ENCODE data around the gene GUK1.
"Not testable (repeated sequence)": the region's sequence is repeated elsewhere in the genome, so short reads cannot be mapped to it uniquely, and the experiment has no call there.

Gene GUK1

DNA sequence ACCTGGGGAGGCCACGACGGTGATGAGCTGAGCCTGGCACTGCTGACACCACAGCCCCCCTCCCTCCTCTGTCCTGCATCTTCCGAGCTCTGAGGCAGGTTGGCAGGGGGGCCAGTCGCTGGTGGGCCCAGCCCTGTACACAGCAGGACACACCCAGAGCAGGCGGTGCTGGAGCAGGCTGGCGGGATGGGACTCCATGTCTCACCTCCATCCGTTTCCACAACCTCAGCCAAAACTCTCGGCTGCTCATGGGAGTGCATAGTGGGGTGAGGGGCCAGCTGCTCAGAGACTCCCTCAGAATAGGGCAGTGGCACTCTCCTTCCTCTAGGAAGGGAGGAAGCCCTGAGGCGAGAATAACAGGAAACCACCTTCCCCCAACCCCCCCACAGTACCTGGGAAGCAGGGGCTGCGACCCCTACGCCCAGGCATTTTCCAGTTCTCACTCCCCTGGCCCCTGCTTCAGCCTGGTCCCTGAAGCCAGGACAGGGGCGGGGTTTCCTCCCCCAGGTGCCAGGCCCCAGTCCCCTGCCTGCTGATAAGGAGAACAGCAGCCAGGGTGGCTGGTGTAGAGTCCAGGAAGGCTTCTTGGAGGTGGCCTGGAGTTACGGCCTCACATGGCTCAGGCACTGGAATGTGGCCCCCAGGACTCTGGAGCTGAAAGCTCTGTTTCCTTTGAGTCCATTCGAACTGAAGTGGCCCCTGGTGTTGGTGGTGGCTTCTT, 22.4 kb downstream of the GUK1 start:
- no peak for DNase-seq (ENCODE audit: low read depth, low spot score)

DNA sequence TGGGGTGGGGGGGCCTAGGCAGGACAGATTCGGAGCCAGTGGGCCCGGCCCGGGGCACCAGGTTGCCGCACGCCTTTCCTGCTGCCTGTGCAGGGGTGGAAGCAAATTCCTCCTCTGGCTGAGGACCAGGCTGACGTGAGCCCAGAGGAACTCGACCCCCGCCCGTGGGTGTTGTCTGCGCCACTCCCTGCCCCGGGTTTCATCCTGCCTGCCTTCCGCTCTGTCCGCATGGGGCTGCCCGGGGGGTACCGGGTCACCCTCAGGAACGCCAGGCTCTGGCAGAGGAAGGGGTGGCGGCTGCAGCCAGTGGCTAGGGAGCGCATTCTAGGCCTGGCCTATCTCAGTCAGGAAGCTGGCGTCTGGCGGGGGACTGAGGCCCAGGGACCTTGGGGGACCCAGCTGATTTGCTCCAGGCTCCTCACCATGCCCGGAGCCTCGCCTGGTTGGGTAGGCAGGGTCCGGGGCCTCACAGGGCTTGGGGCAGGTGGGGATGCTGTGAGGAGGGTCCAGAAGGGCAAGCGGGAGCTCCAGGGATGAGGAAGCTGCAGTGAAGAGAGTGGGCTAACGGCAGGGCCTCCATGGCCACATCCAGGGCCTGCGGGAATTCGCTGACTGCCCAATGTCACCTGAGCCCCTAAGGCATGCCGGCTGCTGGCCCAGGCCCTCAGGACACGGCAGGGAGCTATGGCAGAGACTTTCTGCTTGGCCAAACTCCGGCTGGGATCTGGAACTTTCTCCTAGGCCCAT, 23.1 kb downstream of the GUK1 start:
- no peak for DNase-seq (ENCODE audit: low read depth, low spot score)

DNA sequence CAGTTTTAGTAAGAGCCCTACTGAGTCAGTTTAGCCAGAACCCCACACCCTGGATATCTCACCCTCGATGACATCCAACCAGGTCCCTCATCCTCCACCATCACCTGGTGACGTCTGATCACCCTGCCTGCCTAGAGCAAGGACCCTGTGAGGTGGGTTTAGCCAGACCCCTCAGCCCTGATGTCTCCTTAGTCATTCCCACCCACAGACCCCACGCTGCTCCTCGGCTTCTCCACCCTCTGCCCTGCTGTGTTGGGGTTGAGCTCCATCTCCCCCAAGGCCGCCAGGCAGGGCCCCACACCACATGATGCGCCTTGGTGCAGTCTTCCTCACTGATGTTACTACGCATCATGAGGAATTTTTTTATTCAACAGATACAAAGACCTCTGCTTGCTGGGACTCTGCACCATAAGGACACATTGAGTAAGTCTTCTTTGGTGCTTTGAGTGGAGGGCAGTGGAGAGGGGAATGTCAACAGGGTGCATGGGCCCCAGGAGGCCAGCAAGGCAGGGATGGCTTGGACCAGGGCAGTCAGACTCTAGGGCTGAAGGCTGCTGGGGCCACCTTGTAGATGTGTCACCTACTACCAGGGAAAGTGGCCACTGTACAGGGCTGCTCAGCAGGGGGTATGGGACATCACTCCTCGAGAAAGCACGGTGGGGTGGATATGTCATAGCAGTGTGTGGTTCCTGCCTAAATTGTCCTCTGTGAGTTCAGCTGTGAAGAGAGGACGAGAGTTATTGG, 23.9 kb downstream of the GUK1 start:
- no peak for DNase-seq (ENCODE audit: low read depth, low spot score)

DNA sequence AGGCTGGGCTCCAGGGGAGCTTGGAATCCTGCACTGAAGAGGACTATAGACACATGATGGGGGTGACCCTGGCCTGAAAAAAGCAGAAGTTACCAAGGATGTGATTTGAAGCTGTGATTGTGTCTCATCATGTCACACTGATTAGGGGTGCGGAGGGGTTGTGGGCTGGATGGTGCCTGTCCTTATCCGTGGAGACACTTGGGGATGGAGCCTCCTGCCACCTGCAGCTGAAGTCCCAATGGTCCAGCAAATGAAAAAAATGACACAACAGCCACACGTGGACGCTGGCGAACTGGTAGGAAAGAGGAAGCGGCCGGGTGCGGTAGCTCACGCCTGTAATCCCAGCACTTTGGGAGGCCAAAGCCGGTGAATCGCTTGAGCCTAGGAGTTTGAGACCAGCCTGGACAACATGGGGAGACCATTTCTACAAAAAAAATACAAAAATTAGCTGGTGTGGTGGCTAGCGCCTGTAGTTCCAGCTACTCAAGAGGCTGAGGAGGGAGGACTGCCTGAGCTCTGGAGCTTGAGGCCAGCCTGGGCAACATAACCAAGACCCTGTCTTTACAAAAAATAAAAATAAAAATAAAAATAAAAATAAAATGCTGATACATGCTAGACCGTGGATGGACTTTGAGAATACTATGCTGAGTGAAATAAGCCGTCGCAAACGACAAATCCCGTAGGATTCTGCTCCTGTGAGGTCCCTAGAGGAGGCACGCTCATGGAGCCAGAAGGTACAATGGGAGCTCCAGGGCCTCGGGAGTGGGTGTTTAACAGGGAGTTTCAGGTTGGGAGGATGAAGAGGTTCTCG, 24.7 kb downstream of the GUK1 start:
- no peak for DNase-seq (ENCODE audit: low read depth, low spot score)

DNA sequence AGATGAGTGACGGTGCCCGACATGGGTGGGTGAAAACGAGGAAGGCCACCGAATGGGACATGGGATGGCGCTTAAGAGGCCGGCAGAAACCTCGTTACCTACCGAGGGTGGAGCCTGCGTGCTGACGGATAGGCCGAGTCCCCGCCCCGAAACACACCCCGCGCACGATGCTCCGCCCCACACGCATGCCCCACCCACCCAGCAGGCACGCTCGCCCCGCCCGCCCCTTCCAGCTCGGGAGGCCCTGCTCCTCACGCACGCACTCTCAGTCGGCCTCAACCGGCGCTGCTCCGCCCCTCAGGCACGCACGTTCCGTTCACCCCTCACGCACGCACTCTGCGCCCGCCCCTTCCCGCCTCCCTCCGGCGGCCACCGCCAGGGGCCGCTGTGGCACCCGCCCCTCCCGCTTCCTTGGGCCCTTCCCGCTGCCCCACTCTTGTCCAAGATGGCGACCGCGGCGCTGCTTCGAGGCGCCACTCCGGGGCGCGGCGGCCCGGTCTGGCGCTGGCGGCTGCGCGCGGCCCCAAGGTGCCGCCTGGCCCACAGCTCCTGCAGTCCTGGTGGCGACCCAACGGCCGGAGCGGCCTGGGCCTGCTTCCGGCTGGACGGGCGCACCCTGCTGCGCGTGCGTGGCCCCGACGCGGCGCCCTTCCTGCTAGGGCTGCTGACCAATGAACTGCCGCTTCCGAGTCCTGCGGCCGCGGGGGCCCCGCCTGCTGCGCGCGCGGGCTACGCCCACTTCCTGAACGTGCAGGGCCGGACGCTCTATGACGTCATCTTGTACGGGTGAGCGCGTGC, 25.5 kb downstream of the GUK1 start, which contains the start of gene IBA57:
TSS of gene IBA57 (plus strand) at position 433 of the 798 bp plus-strand sequence. CDS start at position 446, 13 bp downstream.
- DNase-seq (ENCODE audit: low read depth, low spot score): peak; percentile 96

DNA sequence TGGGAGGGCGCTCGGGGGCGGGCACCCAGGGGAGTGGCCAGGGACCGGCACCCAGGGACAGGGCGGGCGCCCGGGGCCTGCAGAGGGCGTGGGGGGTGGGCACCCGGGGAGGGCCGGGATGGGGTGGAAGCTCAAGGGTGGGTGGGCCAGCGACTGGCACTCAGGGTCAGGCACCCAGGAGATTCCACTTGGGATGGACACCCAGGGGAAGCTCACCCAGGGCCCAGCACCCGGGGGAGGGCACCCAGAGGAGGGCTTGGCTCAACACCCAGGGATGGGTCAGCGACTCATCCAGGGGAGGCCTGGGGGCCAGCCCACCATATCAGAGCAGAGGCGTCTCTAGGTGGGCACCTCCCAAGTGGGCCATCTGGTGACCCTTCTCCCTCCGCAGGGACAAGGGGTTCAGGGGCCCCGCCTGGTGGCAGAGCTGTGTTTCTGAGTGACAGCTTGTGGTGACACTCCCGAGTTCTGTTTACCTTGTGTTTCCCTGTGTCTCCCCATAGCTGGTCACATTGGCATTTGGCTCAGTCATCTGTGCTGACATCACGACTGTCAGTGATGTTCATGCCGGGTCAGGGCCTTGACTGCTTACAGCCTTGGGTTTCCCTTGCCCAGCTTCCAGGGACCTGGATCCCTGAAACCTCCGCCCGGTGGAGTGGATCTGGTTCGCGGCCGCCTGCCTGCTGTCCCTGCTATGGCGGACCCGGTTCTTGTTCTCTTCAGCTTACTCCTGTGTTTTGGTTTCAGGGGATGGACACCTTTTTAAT, 26.3 kb downstream of the GUK1 start:
- no peak for DNase-seq (ENCODE audit: low read depth, low spot score)

DNA sequence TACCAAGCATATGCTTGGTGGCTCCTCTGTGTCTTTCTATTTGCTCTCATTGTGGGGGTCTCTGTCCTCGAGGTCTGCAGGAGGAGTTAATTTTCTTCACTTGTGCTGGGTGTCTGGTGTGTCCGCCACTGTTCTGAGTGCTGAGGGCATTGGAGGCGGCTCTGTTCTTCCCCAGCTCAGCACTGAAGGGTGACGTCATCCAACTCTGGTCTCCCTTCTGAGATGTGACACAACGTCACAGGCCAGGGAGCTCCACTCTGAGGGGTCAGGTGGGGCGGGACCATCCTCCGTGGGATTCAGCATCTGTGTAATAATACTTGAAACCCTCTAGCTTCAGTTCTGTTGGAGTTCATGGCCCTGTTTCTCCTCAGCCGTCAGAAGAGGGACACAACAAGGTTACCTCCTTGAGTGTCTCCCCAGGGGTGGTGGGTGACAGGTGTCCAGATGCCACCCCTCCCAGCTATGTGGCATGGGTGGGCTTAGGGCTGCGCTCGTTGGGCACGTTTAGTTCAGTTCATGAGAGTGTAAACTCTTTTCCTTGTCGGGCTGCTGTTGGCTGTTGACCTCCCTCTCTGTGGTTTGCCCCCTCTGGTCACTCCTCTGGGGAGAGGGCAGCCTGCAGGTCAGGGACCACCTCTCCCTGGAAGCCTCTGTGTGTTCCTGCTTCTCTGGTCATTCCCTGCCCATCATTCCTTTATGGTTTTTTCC, 28.6 kb downstream of the GUK1 start:
- DNase-seq (ENCODE audit: low read depth, low spot score): no peak

DNA sequence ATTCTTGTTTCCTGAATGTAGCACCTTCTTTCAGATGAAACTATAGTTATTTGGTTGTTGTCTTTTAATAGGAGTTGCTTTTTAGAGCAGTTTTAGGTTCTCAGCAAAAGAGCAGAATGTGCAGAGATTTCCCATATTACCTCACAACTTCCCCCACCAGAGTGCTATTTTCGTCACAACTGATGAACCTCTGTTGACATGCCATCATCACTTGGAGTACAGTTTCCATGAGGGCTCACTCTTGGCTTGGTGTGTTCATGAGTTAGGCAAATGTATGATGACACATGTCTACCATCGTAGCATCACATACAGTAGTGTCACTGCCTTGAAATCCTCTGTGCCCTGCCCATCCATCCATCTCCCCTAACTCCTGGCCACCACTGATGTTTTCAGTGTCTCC, 29.3 kb downstream of the GUK1 start:
- no peak for DNase-seq (ENCODE audit: low read depth, low spot score)

DNA sequence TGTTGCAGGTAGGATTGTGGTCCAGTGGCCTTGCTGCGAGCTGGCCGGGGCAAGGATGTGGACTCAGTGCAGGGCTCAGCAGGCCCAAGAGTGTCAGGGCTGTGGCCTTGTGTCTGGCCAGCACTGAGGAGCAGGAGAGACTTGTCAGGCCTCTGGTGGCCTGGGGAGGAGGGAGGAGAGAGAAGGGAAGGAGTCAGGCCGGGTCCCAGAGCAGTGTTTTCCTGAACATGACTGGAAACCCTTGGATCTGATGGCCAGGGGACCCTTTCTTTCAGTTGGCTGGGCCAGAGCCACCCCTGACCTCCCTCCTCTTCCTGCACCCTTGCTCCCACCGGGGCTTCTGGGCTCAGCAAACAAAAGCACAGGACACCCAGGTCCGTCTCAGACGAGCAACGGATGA, 30.6 kb downstream of the GUK1 start:
- no peak for DNase-seq (ENCODE audit: low read depth, low spot score)

DNA sequence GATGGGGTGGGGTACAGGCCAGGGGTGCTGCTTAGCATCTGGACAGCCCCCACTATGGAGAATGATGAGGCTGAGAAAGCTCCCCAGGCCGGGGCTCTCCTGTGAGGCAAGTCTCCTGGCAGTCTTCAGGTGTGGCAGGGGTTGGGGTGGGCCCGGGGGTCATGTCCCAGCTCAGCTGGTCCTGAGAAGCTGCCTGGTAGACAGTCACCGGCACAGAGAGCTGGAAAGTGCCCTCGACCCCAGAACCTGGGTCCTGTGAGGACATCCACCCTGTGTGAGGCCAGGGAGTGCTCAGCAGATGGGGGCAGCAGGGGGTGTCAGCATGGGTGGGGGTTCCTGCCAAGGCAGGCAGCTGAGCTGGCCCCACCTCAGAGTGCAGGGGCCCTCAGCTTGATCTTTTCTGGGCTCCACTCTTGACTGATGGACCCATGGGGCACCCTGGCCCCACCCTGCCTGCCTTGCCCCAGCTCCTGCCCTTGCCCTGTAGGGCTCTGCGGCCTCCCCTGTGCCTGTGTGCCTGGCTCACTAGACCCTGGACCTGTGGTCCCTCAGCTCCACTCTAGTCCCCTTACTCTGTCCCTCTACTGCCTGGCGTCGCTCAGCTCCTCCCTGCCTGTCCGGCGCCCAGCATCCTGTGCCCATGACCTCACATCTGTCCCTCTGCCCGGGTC, 31.3 kb downstream of the GUK1 start:
- DNase-seq (ENCODE audit: low read depth, low spot score): no peak

DNA sequence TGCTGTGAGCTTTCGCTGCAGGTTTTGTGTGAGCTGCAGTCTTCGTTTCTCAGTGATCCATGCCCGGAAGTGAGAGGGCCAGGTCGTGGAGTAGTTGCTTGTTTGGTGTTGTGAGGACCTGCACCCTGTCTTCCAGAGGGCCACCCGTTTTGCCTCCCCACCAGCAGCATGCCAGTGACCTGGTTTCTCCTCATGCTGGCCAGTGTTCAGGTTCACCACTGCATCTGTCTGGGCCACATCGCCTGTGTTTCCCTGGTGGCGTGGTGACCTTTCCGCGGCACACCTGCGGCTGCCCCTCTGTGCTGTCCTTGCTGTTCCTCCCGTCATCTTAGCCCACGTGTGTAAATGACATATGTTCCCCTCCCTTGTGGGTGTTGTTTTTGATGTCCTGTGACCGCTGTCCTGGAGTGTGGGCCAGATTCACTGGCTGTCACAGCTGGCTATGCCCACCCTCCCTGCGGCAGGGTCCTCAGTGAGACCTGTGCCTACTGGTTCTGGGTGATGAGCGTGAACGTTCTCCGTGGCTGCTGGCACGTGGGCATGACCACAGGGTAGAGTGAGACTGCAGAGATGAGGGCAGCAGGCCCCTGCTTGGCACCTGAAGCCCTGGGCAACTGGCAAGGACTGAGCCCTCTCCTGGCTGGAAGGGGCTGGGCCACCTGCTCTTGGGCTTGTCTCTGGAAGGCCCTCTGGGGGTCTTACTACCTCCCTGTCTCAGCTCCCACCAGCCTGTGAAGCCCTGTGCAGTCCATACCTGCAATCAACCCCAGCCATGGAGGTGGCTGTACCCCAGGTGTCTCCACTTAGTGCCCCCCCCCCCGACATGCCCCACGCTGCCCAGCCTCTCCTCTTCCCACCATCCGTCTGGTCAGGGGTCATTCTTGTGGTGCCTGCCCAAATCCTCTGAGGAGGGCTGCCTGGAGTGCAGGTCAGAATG, 32.8 kb downstream of the GUK1 start:
- no peak for DNase-seq (ENCODE audit: low read depth, low spot score)

DNA sequence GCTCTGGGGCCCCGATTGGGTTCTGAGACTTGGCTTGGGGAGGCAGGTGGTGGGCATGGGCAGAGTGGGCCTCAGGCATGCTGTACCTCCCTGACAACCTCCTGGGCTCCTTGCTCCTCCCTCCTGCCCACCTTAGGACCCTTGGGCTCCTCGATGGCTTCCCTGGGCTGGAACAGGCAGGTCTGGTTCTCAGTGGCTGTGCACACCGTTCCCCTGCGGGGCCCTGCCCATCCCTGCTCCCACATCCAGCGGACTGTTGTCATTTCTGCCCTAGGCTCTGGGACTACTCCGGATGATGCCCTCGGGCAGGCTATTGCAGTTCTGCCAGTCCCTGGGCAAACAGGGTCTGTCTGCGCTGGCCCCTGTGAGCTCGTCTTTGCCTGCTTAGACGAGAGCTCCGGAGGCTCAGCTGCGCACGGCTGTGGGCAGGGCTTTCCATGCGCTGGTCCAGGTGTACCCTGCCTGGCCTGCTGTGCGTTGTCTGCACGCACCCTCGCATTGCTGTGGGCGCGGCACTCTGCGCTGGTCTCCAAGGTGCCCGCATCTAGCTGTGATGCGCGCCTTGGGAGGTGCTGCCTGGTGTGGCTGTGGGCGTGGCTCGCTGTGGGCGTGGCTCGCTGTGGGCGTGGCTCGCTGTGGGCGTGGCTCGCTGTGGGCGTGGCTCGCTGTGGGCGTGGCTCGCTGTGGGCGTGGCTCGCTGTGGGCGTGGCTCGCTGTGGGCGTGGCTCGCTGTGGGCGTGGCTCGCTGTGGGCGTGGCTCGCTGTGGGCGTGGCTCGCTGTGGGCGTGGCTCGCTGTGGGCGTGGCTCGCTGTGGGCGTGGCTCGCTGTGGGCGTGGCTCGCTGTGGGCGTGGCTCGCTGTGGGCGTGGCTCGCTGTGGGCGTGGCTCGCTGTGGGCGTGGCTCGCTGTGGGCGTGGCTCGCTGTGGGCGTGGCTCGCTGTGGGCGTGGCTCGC, 33.7 kb downstream of the GUK1 start:
- DNase-seq (ENCODE audit: low read depth, low spot score): not testable (repeated sequence)

DNA sequence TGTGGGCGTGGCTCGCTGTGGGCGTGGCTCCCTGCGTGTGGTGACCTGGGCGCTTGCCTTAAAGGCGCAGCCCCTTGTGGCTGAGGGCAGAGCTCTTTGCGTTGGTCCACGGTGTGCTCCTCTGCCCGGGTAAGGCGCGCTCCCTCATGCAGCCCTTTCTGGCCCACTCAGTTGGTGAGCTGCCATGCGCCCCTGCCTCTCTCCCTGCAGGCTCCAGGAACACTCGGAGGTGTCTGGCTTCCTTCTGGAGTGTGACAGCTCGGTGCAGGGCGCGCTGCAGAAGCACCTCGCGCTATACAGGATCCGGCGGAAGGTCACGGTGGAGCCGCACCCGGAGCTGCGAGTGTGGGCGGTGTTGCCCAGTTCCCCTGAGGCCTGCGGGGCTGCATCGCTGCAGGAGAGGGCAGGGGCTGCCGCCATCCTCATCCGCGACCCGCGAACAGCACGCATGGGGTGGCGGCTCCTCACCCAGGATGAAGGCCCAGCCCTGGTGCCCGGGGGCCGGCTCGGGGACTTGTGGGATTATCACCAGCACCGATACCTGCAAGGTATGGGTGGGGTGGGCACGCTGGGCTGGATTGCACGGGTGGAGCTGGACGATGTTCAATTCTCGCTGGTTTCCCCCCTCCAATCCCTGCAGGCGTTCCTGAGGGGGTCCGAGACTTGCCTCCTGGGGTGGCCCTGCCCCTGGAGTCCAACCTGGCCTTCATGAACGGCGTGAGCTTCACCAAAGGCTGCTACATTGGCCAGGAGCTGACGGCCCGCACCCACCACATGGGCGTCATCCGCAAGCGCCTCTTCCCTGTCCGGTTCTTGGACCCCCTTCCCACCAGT, 34.6 kb downstream of the GUK1 start:
- DNase-seq (ENCODE audit: low read depth, low spot score): no peak

DNA sequence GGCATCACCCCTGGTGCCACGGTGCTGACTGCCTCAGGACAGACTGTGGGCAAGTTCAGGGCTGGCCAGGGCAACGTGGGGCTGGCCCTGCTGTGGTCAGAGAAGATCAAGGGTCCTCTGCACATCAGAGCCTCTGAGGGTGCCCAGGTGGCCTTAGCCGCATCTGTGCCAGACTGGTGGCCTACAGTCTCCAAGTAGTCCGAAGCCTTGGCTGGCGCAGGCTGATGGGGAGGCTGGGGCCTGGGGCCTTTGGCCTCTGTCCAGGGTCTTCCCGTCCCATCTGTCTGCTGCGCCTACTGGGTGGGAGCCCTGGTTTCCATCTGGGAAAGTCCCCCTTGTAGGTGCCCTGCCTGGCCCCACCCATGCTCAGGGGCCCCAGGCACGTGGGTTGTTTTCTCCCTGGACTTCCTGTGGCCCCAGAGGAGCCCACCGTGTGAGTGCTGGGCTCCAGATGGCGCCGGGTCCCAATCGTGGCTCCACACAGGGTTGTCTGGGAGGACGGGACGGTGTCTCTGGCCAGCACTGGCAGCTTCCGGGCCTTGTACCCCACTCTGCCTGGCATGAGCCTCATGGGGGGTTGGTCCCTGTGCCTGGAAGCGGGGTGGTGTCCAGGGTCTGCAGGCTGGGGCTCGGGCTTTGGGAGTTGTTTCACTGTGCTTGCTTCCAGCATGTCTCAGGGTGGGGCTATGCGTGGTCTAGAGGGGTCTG, 35.4 kb downstream of the GUK1 start:
- no peak for DNase-seq (ENCODE audit: low read depth, low spot score)

DNA sequence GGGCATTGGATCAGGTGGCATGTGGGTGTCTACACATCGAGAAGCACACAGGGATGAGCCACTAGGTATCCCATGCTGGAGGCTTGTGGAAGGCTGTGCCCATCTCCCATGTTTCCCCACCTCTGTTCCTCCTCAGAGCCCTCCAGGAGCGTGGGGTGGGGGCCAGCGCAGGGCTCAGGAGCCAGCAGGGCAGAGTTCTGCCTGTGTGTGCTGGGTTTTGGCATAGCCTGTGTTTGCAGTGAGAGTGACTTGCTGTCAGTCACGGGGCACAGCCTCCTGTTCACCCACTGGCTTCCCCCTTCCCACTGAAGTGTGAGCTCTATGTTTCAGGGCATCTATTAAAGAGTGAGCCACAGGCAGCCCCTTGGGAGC, 35.9 kb downstream of the GUK1 start:
- DNase-seq (ENCODE audit: low read depth, low spot score): no peak
